GM19099 (cell line): ENCODE results near the gene LY86.

Experiments
- POLR2A ChIP-seq: IDR thresholded peaks from 3 replicates; pipeline ENCODE4 v1.6.1; 2011; ENCODE audit warnings: low read depth; ENCODE audit not compliant: insufficient read length; ENCODE audit errors: extremely low read depth

The LY86 gene

GRCh38 chr6:6688283-6688682 is 99.8 kb downstream of the LY86 start:
- TF ChIP-seq POLR2A: no peak

- no peak for TF ChIP-seq POLR2A
These were observed 100.4 kb downstream of the LY86 start for GRCh38 chr6:6688951-6689350.

DNA sequence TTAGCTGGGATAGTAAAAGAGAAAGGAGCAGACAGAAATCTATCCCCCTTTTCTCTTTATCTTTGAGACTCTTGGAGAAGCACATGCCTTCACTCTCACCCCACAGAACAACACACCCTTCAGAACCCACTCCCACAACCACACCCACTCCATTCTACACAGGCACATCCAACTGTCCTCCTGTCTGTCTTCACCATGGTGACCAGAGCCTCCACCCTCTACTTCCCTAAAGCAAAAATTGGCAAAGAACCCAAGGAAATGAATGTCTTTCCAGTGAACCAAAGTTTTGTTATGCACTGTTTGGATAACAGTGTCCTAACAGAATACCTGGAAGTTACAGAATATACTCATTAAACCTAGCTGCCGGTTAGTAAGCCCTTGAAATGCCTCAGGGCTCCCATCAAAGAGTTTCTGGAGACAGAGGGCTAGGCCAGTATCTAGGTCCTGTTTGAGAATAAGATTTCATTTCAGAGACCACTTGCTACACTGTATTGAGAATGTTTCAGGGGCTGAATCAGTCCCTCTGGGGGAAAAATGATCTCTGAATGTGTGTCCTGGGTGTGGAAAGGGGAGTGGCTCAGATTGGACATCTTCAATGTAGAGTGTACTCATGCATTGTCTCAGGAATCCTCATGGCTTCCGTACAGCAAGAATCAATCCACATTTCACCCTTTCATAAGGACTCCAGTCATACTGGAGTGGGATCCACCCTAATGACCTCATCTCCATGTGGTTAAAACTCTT is 101.1 kb downstream of the LY86 start:
- no peak for TF ChIP-seq POLR2A

DNA sequence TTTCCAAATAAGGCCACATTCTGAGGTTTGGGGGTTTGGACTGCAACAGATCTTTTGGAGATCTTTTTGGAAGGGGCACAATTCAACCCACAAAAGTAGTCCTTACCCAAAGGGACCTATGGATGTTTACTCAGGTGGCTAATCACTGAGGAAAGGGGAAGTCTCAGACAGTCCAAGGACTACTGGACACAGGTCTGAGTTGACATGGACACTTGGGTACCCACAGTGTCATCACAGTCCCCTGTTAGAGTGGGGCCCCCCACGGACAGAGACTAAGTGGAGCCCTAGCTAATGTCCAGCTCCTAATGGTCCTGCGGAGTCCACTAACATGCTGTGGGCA is 101.6 kb downstream of the LY86 start:
- no peak for TF ChIP-seq POLR2A

DNA sequence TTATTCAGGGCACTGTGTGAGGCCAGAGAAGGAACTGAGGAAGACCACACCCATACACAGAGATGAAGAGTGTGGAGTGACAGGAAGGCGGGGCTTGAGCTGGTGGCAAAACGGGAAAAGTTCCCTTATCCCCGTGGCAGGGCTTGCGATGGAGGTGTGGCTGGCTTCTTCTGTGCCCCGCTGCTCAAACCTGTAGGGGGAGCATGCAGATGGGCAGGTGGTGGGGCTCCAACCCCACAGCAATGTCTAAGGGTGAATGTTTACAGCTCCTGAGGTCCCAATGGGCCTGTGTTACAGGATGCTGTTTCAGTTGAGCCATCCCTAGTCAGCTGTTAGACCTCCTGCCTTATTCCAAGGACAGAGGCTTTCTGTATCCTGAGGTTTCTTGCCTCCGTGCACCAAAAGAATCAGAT is 105.9 kb downstream of the LY86 start:
- TF ChIP-seq POLR2A: no peak

DNA sequence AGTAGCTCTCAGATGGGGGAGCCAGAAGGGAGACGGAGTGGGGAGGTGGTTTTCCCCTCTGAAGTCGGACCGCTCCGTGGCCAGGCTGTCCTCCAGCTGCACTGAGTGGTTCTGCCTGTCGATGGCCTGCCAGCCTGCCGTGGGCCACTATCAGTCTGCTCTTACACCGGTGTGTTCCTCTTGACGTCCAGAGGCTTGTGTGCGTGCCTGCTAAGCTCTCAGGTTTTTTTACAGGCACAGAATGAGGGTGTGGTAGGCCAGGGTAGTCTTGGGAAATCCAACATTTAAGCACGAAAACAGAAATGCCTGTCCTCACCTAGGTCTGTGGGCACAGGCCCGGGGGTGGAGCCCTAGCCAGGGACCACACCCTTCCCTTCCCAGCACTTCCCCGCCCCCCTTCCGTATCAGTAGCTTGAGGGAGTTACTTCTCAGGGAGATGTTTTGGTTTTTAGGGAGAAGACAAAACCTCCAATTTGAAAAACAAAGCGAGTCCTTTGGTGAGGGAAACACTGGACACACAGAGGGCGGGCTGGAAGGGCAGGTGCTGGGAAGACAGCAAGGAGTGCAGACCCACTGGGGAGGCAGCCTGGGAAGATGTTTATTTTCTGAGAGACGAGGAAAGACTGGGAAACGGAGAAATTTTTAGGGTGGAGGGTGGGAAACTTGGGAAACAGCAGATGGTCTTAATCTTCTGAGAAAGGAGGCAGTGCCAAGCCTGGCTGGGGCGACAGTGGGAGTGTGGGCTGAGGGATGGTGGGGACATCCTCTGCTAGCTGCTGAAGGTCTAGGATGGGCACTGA is 106.5 kb downstream of the LY86 start:
- no peak for TF ChIP-seq POLR2A

DNA sequence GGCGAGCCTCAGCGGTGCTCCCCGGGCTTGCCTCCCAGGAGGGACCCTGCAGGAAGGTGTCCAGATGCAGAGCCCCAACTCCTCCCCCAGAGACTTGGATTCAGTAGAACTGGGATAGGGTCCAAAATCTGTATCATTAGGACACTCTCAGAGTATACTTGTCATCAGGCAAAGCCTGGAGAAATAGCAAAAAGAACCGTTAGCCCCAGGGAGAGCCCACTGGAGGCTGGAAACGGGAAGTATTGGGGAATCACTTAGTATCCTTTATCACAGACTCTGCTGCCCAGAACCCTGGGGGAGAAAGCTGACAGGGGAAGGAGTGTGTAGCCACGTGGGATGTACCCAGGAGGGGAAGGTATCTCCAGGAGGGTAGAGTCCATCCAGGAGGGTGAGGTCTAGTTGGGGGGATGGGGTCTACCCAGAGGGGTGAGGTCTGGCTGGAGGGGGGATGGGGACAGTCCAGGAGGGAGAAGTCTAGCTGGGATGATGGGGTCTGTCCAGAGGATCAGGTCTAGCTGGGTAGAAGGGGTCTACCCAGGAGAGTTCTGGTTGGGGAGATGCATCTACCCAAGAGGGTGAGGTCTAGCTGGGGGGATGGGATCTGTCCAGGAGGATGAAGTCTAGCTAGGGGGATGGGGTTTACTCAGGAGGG is 107.2 kb downstream of the LY86 start:
- no peak for TF ChIP-seq POLR2A

DNA sequence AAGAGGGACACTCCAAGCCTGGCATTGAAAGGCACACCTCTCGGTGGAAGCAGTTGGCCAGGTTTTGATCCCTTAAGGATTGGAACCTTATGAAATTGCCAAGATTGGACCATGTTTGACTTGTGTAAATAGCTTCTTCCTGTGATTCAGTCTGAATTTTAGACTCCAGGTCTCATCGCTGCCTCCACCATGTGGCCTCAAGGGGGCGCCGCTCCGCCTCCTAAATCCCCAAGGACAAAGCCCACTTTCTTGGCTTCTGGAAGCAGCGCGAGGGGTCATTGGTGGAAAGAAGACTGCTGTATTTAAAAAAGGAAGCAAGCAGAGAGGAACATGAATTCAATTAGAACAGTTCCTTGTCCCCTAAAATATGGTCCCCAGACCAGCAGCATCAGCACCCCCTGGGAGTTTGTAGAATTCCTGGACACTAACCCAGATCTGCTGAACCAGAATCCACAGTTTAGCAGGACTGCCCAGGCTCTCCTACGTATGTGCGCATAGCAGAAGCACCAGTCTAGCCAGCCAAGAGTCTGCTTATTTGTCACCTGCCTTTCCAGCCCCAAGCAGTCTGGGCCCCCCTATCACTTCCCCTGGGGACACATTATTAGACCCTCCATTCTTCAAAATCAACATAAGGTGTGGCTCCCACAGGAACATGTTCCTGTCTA is 108.5 kb downstream of the LY86 start:
- TF ChIP-seq POLR2A: no peak

DNA sequence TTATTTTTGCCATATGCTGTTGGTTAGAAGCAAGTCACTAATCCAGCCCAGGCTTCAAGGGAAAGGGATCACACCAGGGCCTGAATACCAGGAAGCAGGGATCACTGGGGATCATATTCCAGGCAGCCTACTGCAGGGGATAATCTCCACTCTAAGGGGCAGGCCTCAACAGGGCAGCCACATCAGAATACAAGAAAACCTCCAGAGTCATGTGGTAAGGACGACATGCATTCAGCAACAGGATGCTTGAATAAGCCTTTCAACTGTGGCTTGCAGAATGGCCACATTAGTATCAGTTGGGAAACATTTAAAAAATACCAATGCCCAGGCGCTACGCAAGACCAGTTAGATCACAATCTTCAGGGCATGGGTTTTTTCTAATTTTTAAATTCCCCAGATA is 109.1 kb downstream of the LY86 start:
- TF ChIP-seq POLR2A: no peak

DNA sequence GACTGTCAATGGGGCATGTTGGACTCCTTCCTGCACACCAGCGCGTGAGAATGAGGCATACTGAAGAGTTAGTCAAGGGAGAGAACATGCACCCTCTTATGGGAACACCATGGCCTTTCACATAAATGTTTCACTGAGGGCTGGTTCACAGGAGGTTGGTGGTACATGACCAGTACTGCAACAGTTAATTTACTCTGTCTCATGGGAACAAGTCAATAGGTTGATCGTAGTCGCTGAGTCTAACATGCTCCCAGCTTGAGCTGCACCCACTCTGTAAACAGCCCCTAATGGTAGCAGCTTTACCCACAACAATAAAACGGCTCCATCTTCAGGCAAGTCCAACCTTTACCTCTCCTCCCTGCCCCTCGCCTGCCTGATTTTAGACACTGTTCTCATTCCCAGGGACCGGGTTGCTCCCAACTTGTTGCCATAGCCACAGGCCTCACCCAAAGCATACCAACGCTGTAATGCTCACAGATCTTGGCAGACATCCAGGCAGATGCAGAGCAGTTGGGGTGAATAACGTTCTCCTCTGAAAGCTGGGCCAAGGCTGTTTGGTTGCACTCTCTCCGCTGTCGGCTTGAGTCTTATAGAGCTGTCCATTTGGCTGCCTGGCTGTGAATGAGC is 111.3 kb downstream of the LY86 start:
- TF ChIP-seq POLR2A: no peak

GRCh38 chr6:6700407-6701270 is 112.1 kb downstream of the LY86 start:
- no peak for TF ChIP-seq POLR2A

GRCh38 chr6:6701864-6702263 is 113.3 kb downstream of the LY86 start:
- no peak for TF ChIP-seq POLR2A

GRCh38 chr6:6703699-6704098 is 115.2 kb downstream of the LY86 start:
- TF ChIP-seq POLR2A: no peak
